H1 (cell line): Measurements from ENCODE around the gene MLNR. TPM values are rescaled to one million over a fixed set of nuclear protein-coding genes. Genes with fewer than 3 reads are reported as not detected.

ENCODE experiments used
- CTCF ChIA-PET: fragments of 300-600 bp; sonication (Branson Sonifier 250); formaldehyde crosslinking; loops from one replicate; lab custom pipeline; 2021; ENCODE audit not compliant: partially characterized antibody; lab: Charles Lee
- POLR2A ChIA-PET: fragments of 300-600 bp; sonication (Branson Sonifier 250); formaldehyde crosslinking; loops from one replicate; lab custom pipeline; 2021; ENCODE audit warnings: inconsistent platforms; ENCODE audit not compliant: partially characterized antibody; lab: Charles Lee
- DNase-seq, 2 experiments: peaks; one replicate each; pipeline versions ENCODE4 v3.0.0 to v3.0.0-alpha.2; 2010 to 2022; ENCODE audit warnings: low spot score in 2 of 2, low read depth in 1 of 2, mixed read lengths in 1 of 2
- FAIRE-seq: peaks from 2 replicates; lab custom pipeline; 2011; peaks lifted over from hg19 to GRCh38; lab: Jason Lieb, UNC
- H2AFZ ChIP-seq: 2 replicates; pipeline ENCODE4 v1.8.1; 2012; ENCODE audit warnings: low read length, inconsistent platforms
- H2AK5ac ChIP-seq: 2 replicates; pipeline ENCODE4 v1.6.1; 2013; ENCODE audit warnings: low read depth, low read length
- H2BK120ac ChIP-seq: replicated peaks from 2 replicates; pipeline ENCODE3; 2013; ENCODE audit warnings: low read depth, low read length, inconsistent platforms
- H2BK12ac ChIP-seq: 2 replicates; pipeline ENCODE4 v1.6.1; 2013; ENCODE audit warnings: low read depth, low read length
- H2BK15ac ChIP-seq: 2 replicates; pipeline ENCODE4 v1.6.1; 2013; ENCODE audit warnings: low read length
- H2BK20ac ChIP-seq: 2 replicates; pipeline ENCODE4 v1.6.1; 2013; ENCODE audit warnings: low read length
- H2BK5ac ChIP-seq: 2 replicates; pipeline ENCODE4 v1.6.1; 2013; ENCODE audit warnings: low read depth, low read length
- H3K14ac ChIP-seq: 2 replicates; pipeline ENCODE4 v1.6.1; 2013; ENCODE audit warnings: inconsistent platforms; ENCODE audit not compliant: insufficient read length
- H3K18ac ChIP-seq: 2 replicates; pipeline ENCODE4 v1.6.1; 2013; ENCODE audit warnings: low read length; ENCODE audit errors: extremely low read depth
- H3K23ac ChIP-seq: 2 replicates; pipeline ENCODE4 v1.6.1; 2013; ENCODE audit warnings: inconsistent platforms; ENCODE audit not compliant: insufficient read length
- H3K23me2 ChIP-seq: 2 replicates; pipeline ENCODE4 v1.6.1; 2013; ENCODE audit warnings: low read depth, low read length
- H3K27ac ChIP-seq: 2 replicates; pipeline ENCODE4 v1.6.1; 2011; ENCODE audit warnings: low read depth, low read length, inconsistent platforms
- H3K27me3 ChIP-seq, 4 experiments: replicated peaks in 1 of 4; 1 replicate in 1 of 4; 2 replicates in 3 of 4; pipeline versions ENCODE4 v1.6.1 to v1.8.1; 2011 to 2013; ENCODE audit warnings: low read length in 3 of 4, mild to moderate bottlenecking in 3 of 4, inconsistent platforms in 2 of 4, mixed read lengths in 2 of 4, moderate library complexity in 1 of 4; ENCODE audit not compliant: control insufficient read depth in 3 of 4, insufficient read depth in 3 of 4; ENCODE audit errors: extremely low read depth in 1 of 4
- H3K36me3 ChIP-seq, 4 experiments: 2 replicates each; pipeline versions ENCODE4 v1.6.1 to v1.8.1; 2011 to 2013; ENCODE audit warnings: mild to moderate bottlenecking in 4 of 4, low read length in 3 of 4, moderate library complexity in 2 of 4, control low read depth in 1 of 4, inconsistent platforms in 1 of 4; ENCODE audit not compliant: insufficient read depth in 4 of 4, control insufficient read depth in 2 of 4
- H3K4ac ChIP-seq: replicated peaks from 2 replicates; pipeline ENCODE3; 2013; ENCODE audit warnings: low read length, low read depth, mixed read lengths, inconsistent platforms; ENCODE audit not compliant: insufficient read length
- H3K4me1 ChIP-seq, 4 experiments: replicated peaks in 1 of 4; 1 replicate in 1 of 4; 2 replicates in 3 of 4; pipeline versions ENCODE4 v1.6.1 to v1.8.1; 2011 to 2013; ENCODE audit warnings: low read length in 3 of 4, inconsistent platforms in 2 of 4, mixed read lengths in 1 of 4; ENCODE audit not compliant: insufficient read depth in 4 of 4, control insufficient read depth in 3 of 4
- H3K4me2 ChIP-seq, 2 experiments: 2 replicates each; pipeline versions ENCODE4 v1.6.1 to v1.8.1; 2011 to 2013; ENCODE audit warnings: low read depth in 2 of 2, low read length in 2 of 2, control low read depth in 1 of 2, inconsistent platforms in 1 of 2, mild to moderate bottlenecking in 1 of 2; ENCODE audit not compliant: insufficient read depth in 1 of 2
- H3K4me3 ChIP-seq, 4 experiments: fragments of 200-600, 300-600 bp in 1 of 4; sonication (generic), shearing (Covaris generic), sonication (Bioruptor Twin) in 1 of 4; 2 replicates each; pipeline versions ENCODE4 v1.5.1 to v1.8.1; 2011 to 2016; ENCODE audit warnings: low read length in 4 of 4, low read depth in 3 of 4, control low read depth in 2 of 4, inconsistent platforms in 2 of 4, mild to moderate bottlenecking in 2 of 4, mixed read lengths in 1 of 4, moderate library complexity in 1 of 4; ENCODE audit not compliant: insufficient read depth in 2 of 4; ENCODE audit errors: extremely low read depth in 1 of 4
- H3K56ac ChIP-seq: replicated peaks from 2 replicates; pipeline ENCODE3; 2013; ENCODE audit warnings: low read depth, mild to moderate bottlenecking, mixed read lengths, low read length, inconsistent platforms; ENCODE audit not compliant: insufficient read length
- H3K79me1 ChIP-seq: 2 replicates; pipeline ENCODE4 v1.6.1; 2013; ENCODE audit warnings: low read depth, low read length, control low read depth
- H3K79me2 ChIP-seq, 2 experiments: 2 replicates each; pipeline versions ENCODE4 v1.6.1 to v1.8.1; 2012 to 2013; ENCODE audit warnings: low read length in 2 of 2, mild to moderate bottlenecking in 2 of 2, inconsistent platforms in 1 of 2; ENCODE audit not compliant: insufficient read depth in 2 of 2, control insufficient read depth in 1 of 2
- H3K9ac ChIP-seq, 4 experiments: replicated peaks in 1 of 4; 1 replicate in 1 of 4; 2 replicates in 3 of 4; pipeline versions ENCODE4 v1.6.1 to v1.8.1; 2011 to 2013; ENCODE audit warnings: low read depth in 3 of 4, low read length in 3 of 4, control low read depth in 2 of 4, mild to moderate bottlenecking in 2 of 4, moderate library complexity in 2 of 4, inconsistent platforms in 1 of 4; ENCODE audit errors: extremely low read depth in 1 of 4
- H3K9me3 ChIP-seq, 2 experiments: 2 replicates each; pipeline versions ENCODE4 v1.6.1 to v1.8.1; 2012 to 2013; ENCODE audit warnings: mild to moderate bottlenecking in 2 of 2, moderate library complexity in 2 of 2, control low read depth in 1 of 2, inconsistent platforms in 1 of 2, low read depth in 1 of 2, low read length in 1 of 2, mixed read lengths in 1 of 2; ENCODE audit not compliant: insufficient read depth in 2 of 2
- H4K20me1 ChIP-seq, 2 experiments: replicated peaks in 1 of 2; 2 replicates each; pipeline versions ENCODE3 to v1.8.1; 2011 to 2013; ENCODE audit warnings: inconsistent platforms in 2 of 2, low read length in 2 of 2, mild to moderate bottlenecking in 1 of 2; ENCODE audit not compliant: insufficient read depth in 2 of 2, control insufficient read depth in 1 of 2
- H4K5ac ChIP-seq: 2 replicates; pipeline ENCODE4 v1.6.1; 2013; ENCODE audit warnings: low read length, low read depth, mixed read lengths, inconsistent platforms; ENCODE audit not compliant: insufficient read length
- H4K8ac ChIP-seq: 2 replicates; pipeline ENCODE4 v1.8.0; 2013; ENCODE audit warnings: mild to moderate bottlenecking, moderate library complexity, low read length, inconsistent platforms; ENCODE audit not compliant: insufficient read depth; ENCODE audit errors: extremely low read depth
- H4K91ac ChIP-seq: replicated peaks from 2 replicates; pipeline ENCODE3; 2013; ENCODE audit warnings: low read length, mixed read lengths, inconsistent platforms; ENCODE audit not compliant: insufficient read length
- KDM4A ChIP-seq: IDR thresholded peaks from one replicate; pipeline ENCODE4 v1.7.1; 2012; ENCODE audit warnings: low read depth, mild to moderate bottlenecking, moderate library complexity, low read length, inconsistent platforms; ENCODE audit not compliant: severe bottlenecking
- MAX ChIP-seq: IDR thresholded peaks from 2 replicates; pipeline ENCODE4 v1.6.1; 2012; ENCODE audit warnings: inconsistent platforms
- NANOG ChIP-seq: IDR thresholded peaks from 2 replicates; pipeline ENCODE4 v1.6.1; 2011; ENCODE audit warnings: low read length, low read depth, mild to moderate bottlenecking, inconsistent platforms; ENCODE audit not compliant: insufficient read depth, poor library complexity, severe bottlenecking
- TCF12 ChIP-seq: IDR thresholded peaks from 2 replicates; pipeline ENCODE4 v1.6.1; 2011; ENCODE audit warnings: low read depth, mild to moderate bottlenecking, low read length
- WGBS, 2 experiments: shearing (Covaris generic) in 1 of 2; methylation state at CpG; one replicate each; pipeline versions ENCODE4 v1.1.6 to v1.1.7; 2013 to 2015; ENCODE audit warnings: low lambda C conversion rate in 2 of 2, mixed read lengths in 2 of 2, inconsistent platforms in 1 of 2, low coverage in 1 of 2, missing lambda C conversion rate in 1 of 2; ENCODE audit not compliant: insufficient replicate concordance in 2 of 2, insufficient coverage in 1 of 2, insufficient read length in 1 of 2; ENCODE audit errors: extremely low coverage in 1 of 2, missing lambda C conversion rate in 1 of 2; 5-methylcytosine and 5-hydroxymethylcytosine counted together
- polyA plus RNA-seq, 7 experiments: library from polyadenylated mRNA; depleted of rRNA in 3 of 7; stranded (reverse) in 5 of 7; unstranded in 2 of 7; fragments of >200 nt in 5 of 7; fragments of 200-250 nt in 2 of 7; gene quantifications; 1 replicate in 5 of 7; 2 replicates in 1 of 7; 4 replicates in 1 of 7; pipeline versions ENCODE4 v1.2.1 to v1.2.3, GENCODE V29; 2011 to 2013; ENCODE audit warnings: missing spikeins in 2 of 7, mixed read lengths in 2 of 7
- total RNA-seq: library from RNA; stranded (reverse); fragmentation: NEBNext Ultra II Directional; extraction: Animal tissue kit (Norgen Biotek cat#: 25700); gene quantifications from 2 replicates; pipeline ENCODE4 v1.2.1, GENCODE V29; 2021

Gene MLNR
- total and polyA plus RNA-seq, 2 of the 8 experiments (the other 6 are each of a cell fraction or from before 2014, with no cell fraction given) = 0.24 to 0.29 TPM

- Histone ChIP-seq H3K4ac (no peak overlapping the region), H4K20me1 (peaks cover 0 to 2% of the 10 kb centered on the region in 2 experiments), H3K14ac (no peak overlapping the region), H2BK12ac (no peak overlapping the region), H3K9me3 (no peaks in the 10 kb centered on the region), H3K79me1 (no peaks in the 10 kb centered on the region), H3K56ac (no peak overlapping the region), H3K79me2 (no peaks in the 10 kb centered on the region), H4K5ac (no peak overlapping the region), H4K8ac (no peak overlapping the region), H3K9ac (no peak overlapping the region), H2AK5ac (no peak overlapping the region), H2BK20ac (no peak overlapping the region), H2BK15ac (no peak overlapping the region), H3K36me3 (peaks cover 2 to 37% (median 20%) of the 10 kb centered on the region in 4 experiments; a peak in 5 of 8 replicates), H2BK120ac (no peak overlapping the region), H3K23me2 (no peaks in the 10 kb centered on the region), H3K27me3 (no peaks in the 10 kb centered on the region; a peak in 1 of 7 replicates), H3K4me1 (peaks cover 0 to 6% (median 4%) of the 10 kb centered on the region in 4 experiments; a peak in 5 of 7 replicates), H3K4me2 (no peak overlapping the region), H3K23ac (no peak overlapping the region), H2AFZ (no peak overlapping the region), H2BK5ac (no peak overlapping the region), H3K27ac (no peak overlapping the region), H3K18ac (no peak overlapping the region), H4K91ac (no peak overlapping the region), H3K4me3 (no peak overlapping the region)
- ChIA-PET POLR2A (no interaction called here), CTCF (interaction anchor here (0.6 kb wide), 1 partner anchor 36 kb away, joined by 3 read pairs; no protein-coding TSS in a partner anchor)
- no peak for TF ChIP-seq MAX
- TF ChIP-seq TCF12 = no peak
- TF ChIP-seq NANOG = no peak
- TF ChIP-seq KDM4A = no peak
- WGBS, 2 experiments = 85% methylated on average over 1 of the region's 1 CpG; no CpG with 5 or more reads in 1 of the 2 experiments
- no peak for DNase-seq
- FAIRE-seq = no peak
Observed at GRCh38 chr13:49185264-49185663, 34.9 kb upstream of the MLNR start.
